ENCODE measurements around the gene CGREF1. TPM values are rescaled to one million over a fixed set of nuclear protein-coding genes. Genes with fewer than 3 reads are reported as not detected.

The CGREF1 gene
- total and polyA plus RNA-seq, 9 donors: 7.9 to 23.9 (median 11.1) TPM

- peak overlapping the region in 1 of 2 donors; percentile 98 for H3K27ac ChIP-seq
- H3K27me3 ChIP-seq: no peaks in the 10 kb centered on the region
- no peaks in the 10 kb centered on the region for H3K9me3 ChIP-seq
- H3K4me3 ChIP-seq: no peak overlapping the region
- H3K36me3 ChIP-seq: no peaks in the 10 kb centered on the region
- WGBS, 3 donors: 32 to 46% (median 35%) methylated on average over 4 of the region's 4 CpGs
- intact Hi-C loops (cut with DNase I): no loop called here
- peak; percentile 59 to 73 (median 68) for DNase-seq
- peaks cover 17% of the 10 kb centered on the region for H3K4me1 ChIP-seq (ENCODE audit: insufficient read depth)
- TF ChIP-seq CTCF (IDR thresholded peaks at IDR 0.05) (no peak), POLR2A (IDR thresholded peaks at IDR 0.05) (no peak), EP300 (IDR thresholded peaks at IDR 0.05) (no peak)
Measured at GRCh38 chr2:27074738-27075565, 44.0 kb downstream of the CGREF1 start.

- Histone ChIP-seq H3K27me3 (no peaks in the 10 kb centered on the region), H3K4me3 (no peak overlapping the region), H3K9me3 (no peaks in the 10 kb centered on the region), H3K4me1 (ENCODE audit: insufficient read depth) (peaks cover 16% of the 10 kb centered on the region), H3K27ac (peak overlapping the region in 1 of 2 donors; percentile 98), H3K36me3 (no peaks in the 10 kb centered on the region)
- intact Hi-C loops (cut with DNase I): no loop called here
- no peak for TF ChIP-seq CTCF (IDR thresholded peaks at IDR 0.05)
- no peak for TF ChIP-seq EP300 (IDR thresholded peaks at IDR 0.05)
- TF ChIP-seq POLR2A (IDR thresholded peaks at IDR 0.05): no peak
- WGBS, 3 donors: 3% methylated on average over 2 of the region's 2 CpGs
- DNase-seq: peak in 2 of 5 donors; percentile 39 to 52
Measured at GRCh38 chr2:27073782-27074181, 45.1 kb downstream of the CGREF1 start.

GRCh38 chr2:27072920-27073319 is 46.0 kb downstream of the CGREF1 start:
- Histone ChIP-seq H3K9me3 (no peaks in the 10 kb centered on the region), H3K27me3 (no peaks in the 10 kb centered on the region), H3K4me3 (no peak overlapping the region), H3K4me1 (ENCODE audit: insufficient read depth) (peaks cover 16% of the 10 kb centered on the region), H3K27ac (peak overlapping the region; percentile 92 to 98), H3K36me3 (no peaks in the 10 kb centered on the region)
- DNase-seq: no peak
- TF ChIP-seq POLR2A (IDR thresholded peaks at IDR 0.05): no peak
- no peak for TF ChIP-seq EP300 (IDR thresholded peaks at IDR 0.05)
- no peak for TF ChIP-seq CTCF (IDR thresholded peaks at IDR 0.05)
- intact Hi-C loops (cut with DNase I): no loop called here
- WGBS, 3 donors: 18 to 22% (median 19%) methylated on average over 5 of the region's 5 CpGs

GRCh38 chr2:27071990-27072830 is 46.7 kb downstream of the CGREF1 start:
- intact Hi-C loops (cut with DNase I): no loop called here
- DNase-seq: peak; percentile 91 to 94 (median 93)
- Histone ChIP-seq H3K9me3 (no peaks in the 10 kb centered on the region), H3K36me3 (no peaks in the 10 kb centered on the region), H3K4me3 (peak overlapping the region; percentile 59), H3K4me1 (ENCODE audit: insufficient read depth) (peaks cover 16% of the 10 kb centered on the region), H3K27ac (peak overlapping the region; percentile 92 to 98), H3K27me3 (no peaks in the 10 kb centered on the region)
- TF ChIP-seq POLR2A (IDR thresholded peaks at IDR 0.05): no peak
- TF ChIP-seq CTCF (IDR thresholded peaks at IDR 0.05): no peak
- no peak for TF ChIP-seq EP300 (IDR thresholded peaks at IDR 0.05)
- 1 to 3% (median 1%) methylated on average over 28 to 34 of the region's 34 CpGs for WGBS, 3 donors
